ENCODE measurements around the gene C10orf71.

- TF ChIP-seq CTCF (IDR thresholded peaks at IDR 0.05; ENCODE audit: low read length), result no peak
- TF ChIP-seq EZH2 (optimal IDR thresholded peaks at IDR 0.05; ENCODE audit: low read depth, low read length), result no peak
- TF ChIP-seq EZH2phosphoT487 (IDR thresholded peaks at IDR 0.05; ENCODE audit: low read length), result no peak
Observed at GRCh38 chr10:49353895-49354566, 55.1 kb downstream of the C10orf71 start.
